Prostate gland (tissue), 2 donors: ENCODE data around the gene PDF.

Experiments
- POLR2AphosphoS5 ChIP-seq: sonication (generic); formaldehyde crosslinking; IDR thresholded peaks from one replicate; pipeline ENCODE4 v1.6.1; 2017; ENCODE audit warnings: antibody characterized with exemption
- TF ChIP-seq, protein P1 (sequence below), 4 experiments: fragments of 200-600 bp in 2 of 4; fragments of 450-650 bp in 2 of 4; sonication (generic) in 2 of 4; IDR thresholded peaks; 1 replicate in 3 of 4; 2 replicates in 1 of 4; pipeline ENCODE4 v1.5.1; 2016 to 2019; ENCODE audit warnings: antibody characterized with exemption in 4 of 4, mild to moderate bottlenecking in 2 of 4, moderate library complexity in 2 of 4

- no peak for TF ChIP-seq POLR2AphosphoS5
- TF ChIP-seq, protein P1, sequence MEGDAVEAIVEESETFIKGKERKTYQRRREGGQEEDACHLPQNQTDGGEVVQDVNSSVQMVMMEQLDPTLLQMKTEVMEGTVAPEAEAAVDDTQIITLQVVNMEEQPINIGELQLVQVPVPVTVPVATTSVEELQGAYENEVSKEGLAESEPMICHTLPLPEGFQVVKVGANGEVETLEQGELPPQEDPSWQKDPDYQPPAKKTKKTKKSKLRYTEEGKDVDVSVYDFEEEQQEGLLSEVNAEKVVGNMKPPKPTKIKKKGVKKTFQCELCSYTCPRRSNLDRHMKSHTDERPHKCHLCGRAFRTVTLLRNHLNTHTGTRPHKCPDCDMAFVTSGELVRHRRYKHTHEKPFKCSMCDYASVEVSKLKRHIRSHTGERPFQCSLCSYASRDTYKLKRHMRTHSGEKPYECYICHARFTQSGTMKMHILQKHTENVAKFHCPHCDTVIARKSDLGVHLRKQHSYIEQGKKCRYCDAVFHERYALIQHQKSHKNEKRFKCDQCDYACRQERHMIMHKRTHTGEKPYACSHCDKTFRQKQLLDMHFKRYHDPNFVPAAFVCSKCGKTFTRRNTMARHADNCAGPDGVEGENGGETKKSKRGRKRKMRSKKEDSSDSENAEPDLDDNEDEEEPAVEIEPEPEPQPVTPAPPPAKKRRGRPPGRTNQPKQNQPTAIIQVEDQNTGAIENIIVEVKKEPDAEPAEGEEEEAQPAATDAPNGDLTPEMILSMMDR (IDR thresholded peaks at IDR 0.05), result no peak
Observed at GRCh38 chr16:69277413-69277812, 53.0 kb downstream of the PDF start.
